Fibroblast of mammary gland (primary cell): Measurements from ENCODE around the gene MRPS7.
"Not testable (repeated sequence)": the region's sequence is repeated elsewhere in the genome, so short reads cannot be mapped to it uniquely, and the experiment has no call there.

Source experiments
- DNase-seq: peaks from one replicate; pipeline ENCODE4 v3.0.0-alpha.2; 2010; ENCODE audit warnings: low read depth
- H3K4me3 ChIP-seq: 2 replicates; pipeline ENCODE4 v1.5.1; 2011; ENCODE audit warnings: low read depth, mild to moderate bottlenecking, low read length, moderate library complexity; ENCODE audit not compliant: control insufficient read depth
- CTCF ChIP-seq: conservative IDR thresholded peaks from 2 replicates; pipeline ENCODE4 v1.5.1; 2011; ENCODE audit warnings: low read depth, low read length, inconsistent platforms; ENCODE audit not compliant: control insufficient read depth, insufficient read depth

Gene MRPS7

GRCh38 chr17:75252039-75252816, 9.5 kb upstream of the MRPS7 start:
- TF ChIP-seq CTCF = no peak
- no peak overlapping the region for H3K4me3 ChIP-seq
- DNase-seq = no peak

GRCh38 chr17:75255954-75256698, 5.6 kb upstream of the MRPS7 start:
- peak; percentile 61 for DNase-seq
- H3K4me3 ChIP-seq = not testable (repeated sequence)

- not testable (repeated sequence) for DNase-seq, H3K4me3 ChIP-seq
Observed at GRCh38 chr17:75257228-75257627, 4.5 kb upstream of the MRPS7 start.

GRCh38 chr17:75260641-75261335, 891 bp upstream of the MRPS7 start:
- TF ChIP-seq CTCF = no peak
- no peak for DNase-seq
- H3K4me3 ChIP-seq = peak overlapping the region; percentile 98

GRCh38 chr17:75262112-75262606, 480 bp downstream of the MRPS7 start:
- H3K4me3 ChIP-seq = peak overlapping the region; percentile 98
- no peak for TF ChIP-seq CTCF
- no peak for DNase-seq

GRCh38 chr17:75263055-75263454, 1.4 kb downstream of the MRPS7 start:
- no peak for DNase-seq
- no peak overlapping the region for H3K4me3 ChIP-seq
- TF ChIP-seq CTCF = no peak

GRCh38 chr17:75265614-75266315, 4.1 kb downstream of the MRPS7 start:
- no peak overlapping the region for H3K4me3 ChIP-seq
- no peak for DNase-seq
- no peak for TF ChIP-seq CTCF
